ENCODE results near the gene NKD1.
A peak's percentile ranks its signal among the peaks of the same experiment; 100 is the strongest.

The NKD1 gene

GRCh38 chr16:50506543-50506937, 41.7 kb upstream of the NKD1 start:
- ChIA-PET POLR2A (no interaction called here), CTCF (interaction anchor here (0.6 kb wide), 1 partner anchor 137 kb away, joined by 3 read pairs; no protein-coding TSS in a partner anchor)
- no peak for TF ChIP-seq TARDBP (IDR thresholded peaks at IDR 0.05)
- no peak for TF ChIP-seq L3MBTL2 (conservative IDR thresholded peaks at IDR 0.05)
- TF ChIP-seq ELF4 (IDR thresholded peaks at IDR 0.05) = no peak
- TF ChIP-seq PKNOX1 (IDR thresholded peaks at IDR 0.05) = no peak
- TF ChIP-seq LEF1 (IDR thresholded peaks at IDR 0.05; ENCODE audit: borderline replicate concordance) = no peak
- TF ChIP-seq FOXK2 (IDR thresholded peaks at IDR 0.05) = no peak
- no peak for TF ChIP-seq CTBP1 (IDR thresholded peaks at IDR 0.05; ENCODE audit: borderline replicate concordance)
- no peak for TF ChIP-seq SP1 (IDR thresholded peaks at IDR 0.05)
- TF ChIP-seq ZNF384 (IDR thresholded peaks at IDR 0.05) = no peak
- no peak for TF ChIP-seq HDGF (IDR thresholded peaks at IDR 0.05; ENCODE audit: borderline replicate concordance)
- no peak for TF ChIP-seq NFRKB (IDR thresholded peaks at IDR 0.05)
- TF ChIP-seq ARNT (IDR thresholded peaks at IDR 0.05) = no peak
- no peak for TF ChIP-seq BHLHE40 (IDR thresholded peaks at IDR 0.05; ENCODE audit: borderline replicate concordance)
- no peak for TF ChIP-seq FOXM1 (IDR thresholded peaks at IDR 0.05; ENCODE audit: borderline replicate concordance)
- TF ChIP-seq SUZ12 (IDR thresholded peaks at IDR 0.05) = no peak
- no peak for DNase-seq (ENCODE audit: extremely low spot score)

DNA sequence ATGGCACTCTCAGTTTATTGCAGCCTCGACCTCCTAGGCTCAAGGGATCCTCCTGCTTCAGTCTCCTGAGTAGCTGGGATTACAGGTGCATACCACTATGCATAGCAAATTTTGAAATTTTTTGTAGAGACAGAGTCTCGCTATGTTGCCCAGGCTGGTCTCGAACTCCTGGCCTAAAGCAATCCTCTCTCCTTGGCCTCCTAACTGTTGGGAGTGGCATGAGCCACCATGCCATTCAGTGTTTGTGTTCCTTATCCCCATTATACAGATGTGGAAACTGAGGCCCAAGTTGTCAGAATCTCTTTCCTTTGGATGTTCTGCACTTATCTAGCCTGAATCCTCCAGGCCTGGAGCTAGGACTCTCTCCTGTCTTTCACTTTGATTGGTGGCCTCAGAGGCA, 40.8 kb upstream of the NKD1 start:
- ChIA-PET POLR2A (no interaction called here), CTCF (no interaction called here)
- no peak for DNase-seq (ENCODE audit: extremely low spot score)
- no peak for TF ChIP-seq NFRKB (IDR thresholded peaks at IDR 0.05)
- no peak for TF ChIP-seq SUZ12 (IDR thresholded peaks at IDR 0.05)
- TF ChIP-seq CTBP1 (IDR thresholded peaks at IDR 0.05; ENCODE audit: borderline replicate concordance) = no peak

DNA sequence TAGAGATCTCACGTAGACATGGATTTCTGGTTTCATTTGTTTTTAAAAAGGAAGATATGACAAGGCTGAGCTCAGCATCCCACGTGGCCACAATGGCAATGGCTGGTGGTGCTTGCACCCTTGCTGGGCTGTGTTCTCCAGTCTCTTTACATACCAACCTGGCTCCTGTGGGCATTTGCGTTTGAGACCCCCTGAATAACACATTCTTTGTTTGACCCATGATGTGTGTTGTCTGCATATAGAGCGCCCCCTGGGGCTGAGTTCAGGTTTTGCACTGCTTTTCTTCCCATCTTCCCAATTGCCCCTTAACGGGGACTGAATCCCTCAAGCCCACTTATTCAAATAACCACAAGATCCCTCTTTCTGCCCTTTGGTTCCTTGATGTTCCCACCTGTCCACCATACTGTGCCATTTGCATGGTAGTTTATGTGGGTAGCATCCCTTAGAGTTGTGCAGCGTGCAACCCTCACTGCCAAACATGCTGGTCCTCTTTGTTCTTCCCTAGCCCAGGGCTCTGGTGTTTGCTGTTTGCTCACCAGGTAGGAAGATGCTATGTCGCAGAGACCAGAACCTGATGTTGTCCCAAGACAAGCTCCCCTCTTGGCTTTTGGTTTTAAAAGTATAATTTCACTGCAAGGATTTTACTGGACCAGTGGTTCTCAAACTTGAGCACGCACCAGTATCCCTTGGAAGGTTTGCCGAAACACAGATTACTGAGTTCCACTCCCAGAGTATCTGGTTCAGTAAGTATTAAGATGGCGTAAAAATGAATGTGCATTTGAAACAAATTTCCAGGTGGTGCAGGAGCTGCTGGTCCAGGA, 38.5 kb upstream of the NKD1 start:
- peak; percentile 48 for DNase-seq (ENCODE audit: extremely low spot score)
- CTCF ChIA-PET = interaction anchor here (1.4 kb wide), 1 partner anchor 297 kb away, joined by 3 read pairs; no protein-coding TSS in a partner anchor
- no peak for TF ChIP-seq ZNF384 (IDR thresholded peaks at IDR 0.05)
- TF ChIP-seq CTBP1 (IDR thresholded peaks at IDR 0.05; ENCODE audit: borderline replicate concordance) = no peak
- TF ChIP-seq BHLHE40 (IDR thresholded peaks at IDR 0.05; ENCODE audit: borderline replicate concordance) = no peak
- no peak for TF ChIP-seq FOXM1 (IDR thresholded peaks at IDR 0.05; ENCODE audit: borderline replicate concordance)
- TF ChIP-seq ELF4 (IDR thresholded peaks at IDR 0.05) = no peak
- no peak for TF ChIP-seq NFRKB (IDR thresholded peaks at IDR 0.05)
- TF ChIP-seq SUZ12 (IDR thresholded peaks at IDR 0.05) = no peak
- no peak for TF ChIP-seq HDGF (IDR thresholded peaks at IDR 0.05; ENCODE audit: borderline replicate concordance)
- no peak for TF ChIP-seq FOXK2 (IDR thresholded peaks at IDR 0.05)
- TF ChIP-seq PKNOX1 (IDR thresholded peaks at IDR 0.05) = no peak
- TF ChIP-seq LEF1 (IDR thresholded peaks at IDR 0.05; ENCODE audit: borderline replicate concordance) = no peak
- POLR2A ChIA-PET = no interaction called here

- POLR2A ChIA-PET = no interaction called here
- DNase-seq (ENCODE audit: extremely low spot score) = no peak
- TF ChIP-seq HDGF (IDR thresholded peaks at IDR 0.05; ENCODE audit: borderline replicate concordance) (no peak), ZNF384 (IDR thresholded peaks at IDR 0.05) (no peak), LEF1 (IDR thresholded peaks at IDR 0.05; ENCODE audit: borderline replicate concordance) (no peak), PKNOX1 (IDR thresholded peaks at IDR 0.05) (no peak), SUZ12 (IDR thresholded peaks at IDR 0.05) (no peak), L3MBTL2 (conservative IDR thresholded peaks at IDR 0.05) (no peak), TARDBP (IDR thresholded peaks at IDR 0.05) (no peak), FOXM1 (IDR thresholded peaks at IDR 0.05; ENCODE audit: borderline replicate concordance) (no peak), BHLHE40 (IDR thresholded peaks at IDR 0.05; ENCODE audit: borderline replicate concordance) (no peak), NFRKB (IDR thresholded peaks at IDR 0.05) (no peak), CTBP1 (IDR thresholded peaks at IDR 0.05; ENCODE audit: borderline replicate concordance) (no peak)
- CTCF ChIA-PET = no interaction called here
Observed at GRCh38 chr16:50515218-50515617, 33.0 kb upstream of the NKD1 start.

GRCh38 chr16:50516401-50516800, 31.8 kb upstream of the NKD1 start:
- no peak for DNase-seq (ENCODE audit: extremely low spot score)
- TF ChIP-seq NFRKB (IDR thresholded peaks at IDR 0.05) = no peak
- no peak for TF ChIP-seq CTBP1 (IDR thresholded peaks at IDR 0.05; ENCODE audit: borderline replicate concordance)
- TF ChIP-seq ARNT (IDR thresholded peaks at IDR 0.05) = no peak
- TF ChIP-seq FOXK2 (IDR thresholded peaks at IDR 0.05) = no peak
- TF ChIP-seq PKNOX1 (IDR thresholded peaks at IDR 0.05) = no peak
- TF ChIP-seq SUZ12 (IDR thresholded peaks at IDR 0.05) = no peak
- TF ChIP-seq TARDBP (IDR thresholded peaks at IDR 0.05) = no peak
- no peak for TF ChIP-seq ZNF384 (IDR thresholded peaks at IDR 0.05)
- ChIA-PET POLR2A (no interaction called here), CTCF (interaction anchor here (0.6 kb wide), 1 partner anchor 393 kb away, joined by 4 read pairs; no protein-coding TSS in a partner anchor)

DNA sequence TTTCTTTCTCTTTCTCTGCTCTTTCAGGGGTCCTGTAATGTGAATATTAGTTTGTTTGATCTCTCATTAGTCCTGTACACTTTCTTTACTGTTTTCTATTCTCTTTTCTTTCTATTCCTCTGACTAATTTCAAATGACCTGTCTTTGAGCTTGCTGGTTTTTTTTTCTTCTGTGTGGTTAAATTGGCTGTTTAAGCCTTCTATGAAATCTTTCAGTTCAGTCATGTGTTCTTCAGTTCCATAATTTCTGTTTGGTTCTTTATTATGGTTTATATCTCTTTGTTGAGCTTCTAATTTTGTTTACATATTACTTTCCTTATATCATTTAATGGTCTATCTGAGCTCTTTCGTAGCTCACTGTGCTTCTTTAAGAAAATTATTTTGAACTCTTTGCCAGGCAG, 31.3 kb upstream of the NKD1 start:
- no peak for DNase-seq (ENCODE audit: extremely low spot score)
- TF ChIP-seq FOXM1 (IDR thresholded peaks at IDR 0.05; ENCODE audit: borderline replicate concordance) = no peak
- CTCF ChIA-PET = interaction anchor here (0.6 kb wide), 1 partner anchor 393 kb away, joined by 4 read pairs; no protein-coding TSS in a partner anchor
- POLR2A ChIA-PET = no interaction called here
